HL-60/S4 treated with phorbol 12-myristate 13-acetate at 8.2 ng/mL for 4 days and 3 days (cell line): Measurements from ENCODE around the gene TBXT.

Source experiments
- in situ Hi-C: fragments of 300-500 bp; cut with MboI; formaldehyde crosslinking; loops from 2 replicates; pipeline ENCODE4 v1.15.0; 2022; ENCODE audit warnings: low sequenced_read_pairs

Gene TBXT

GRCh38 chr6:166173281-166173951 is 5.8 kb upstream of the TBXT start:
- in situ Hi-C loops: no loop called here

DNA sequence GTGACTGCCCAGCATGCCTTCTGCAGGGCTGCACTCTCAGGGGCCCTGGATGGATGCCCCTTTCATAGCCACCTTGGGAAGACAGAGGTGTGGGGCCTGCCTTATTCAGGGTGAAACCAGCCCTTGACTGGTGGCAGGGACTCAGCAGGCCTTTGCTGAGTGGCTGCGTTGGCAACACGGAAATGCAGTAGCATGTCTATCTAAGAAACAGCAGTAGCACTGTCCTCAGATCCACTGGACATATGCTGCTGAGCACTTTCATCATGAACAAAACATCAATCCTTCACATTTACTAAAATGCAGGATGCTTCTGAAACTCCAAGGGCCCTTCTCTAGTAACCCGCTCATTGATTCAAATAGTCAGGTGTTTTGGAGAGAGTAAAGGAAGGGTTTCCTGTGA is 4.9 kb upstream of the TBXT start:
- in situ Hi-C loops: no loop called here

- in situ Hi-C loops: no loop called here
Observed at GRCh38 chr6:166169549-166170421, 2.1 kb upstream of the TBXT start.

DNA sequence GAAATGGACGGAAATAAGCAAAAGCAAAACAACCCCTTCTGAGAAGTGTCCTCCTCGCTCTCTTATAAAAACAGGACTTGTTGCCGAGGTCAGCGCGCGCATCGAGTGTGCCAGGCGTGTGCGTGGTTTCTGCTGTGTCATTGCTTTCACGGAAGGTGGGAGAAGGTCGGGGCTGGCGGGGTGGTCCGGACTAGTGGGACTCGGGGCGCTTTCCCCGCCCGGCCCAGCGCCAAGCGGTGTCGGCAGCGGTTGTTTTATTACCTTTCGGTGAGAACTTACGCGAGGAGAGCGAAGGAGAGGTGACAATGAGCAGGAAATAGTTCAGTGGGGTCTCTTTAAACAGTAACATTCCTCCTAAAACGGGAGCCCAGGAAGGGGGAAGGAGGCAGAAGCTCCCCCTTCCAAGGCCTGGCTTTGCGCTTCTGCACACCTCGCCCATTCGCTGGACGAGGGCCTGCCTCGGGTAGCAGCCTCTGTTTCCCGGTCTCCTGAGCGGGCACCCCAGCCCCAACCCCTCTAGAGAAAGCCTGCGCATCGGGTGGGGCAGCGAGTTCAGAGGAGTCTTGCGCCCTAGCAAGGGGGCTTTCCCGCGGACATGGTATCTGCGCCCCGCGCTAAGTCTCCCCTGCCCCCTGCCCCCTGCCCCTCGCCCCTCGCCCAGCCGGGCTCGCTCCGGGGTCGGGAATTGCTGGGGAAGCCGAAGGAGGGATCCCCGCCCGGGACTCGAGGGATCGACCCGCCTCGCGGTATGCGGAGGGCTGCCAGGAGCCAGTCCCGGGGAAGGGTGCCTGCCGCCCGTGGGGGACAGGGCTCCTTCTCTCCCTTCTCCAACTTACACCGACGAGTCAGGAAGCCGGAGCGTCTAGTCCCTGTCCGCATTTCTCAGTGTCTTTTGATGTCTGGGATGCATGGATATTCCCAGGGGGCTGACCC is 1.2 kb upstream of the TBXT start:
- in situ Hi-C loops: no loop called here

- in situ Hi-C loops: no loop called here
Observed at GRCh38 chr6:166167258-166167731, 356 bp downstream of the TBXT start.

- in situ Hi-C loops: no loop called here
Observed at GRCh38 chr6:166166314-166167257, 1.1 kb downstream of the TBXT start.

GRCh38 chr6:166165558-166166313 is 1.9 kb downstream of the TBXT start:
- in situ Hi-C loops: no loop called here

GRCh38 chr6:166162599-166163342 is 4.9 kb downstream of the TBXT start:
- in situ Hi-C loops: no loop called here

DNA sequence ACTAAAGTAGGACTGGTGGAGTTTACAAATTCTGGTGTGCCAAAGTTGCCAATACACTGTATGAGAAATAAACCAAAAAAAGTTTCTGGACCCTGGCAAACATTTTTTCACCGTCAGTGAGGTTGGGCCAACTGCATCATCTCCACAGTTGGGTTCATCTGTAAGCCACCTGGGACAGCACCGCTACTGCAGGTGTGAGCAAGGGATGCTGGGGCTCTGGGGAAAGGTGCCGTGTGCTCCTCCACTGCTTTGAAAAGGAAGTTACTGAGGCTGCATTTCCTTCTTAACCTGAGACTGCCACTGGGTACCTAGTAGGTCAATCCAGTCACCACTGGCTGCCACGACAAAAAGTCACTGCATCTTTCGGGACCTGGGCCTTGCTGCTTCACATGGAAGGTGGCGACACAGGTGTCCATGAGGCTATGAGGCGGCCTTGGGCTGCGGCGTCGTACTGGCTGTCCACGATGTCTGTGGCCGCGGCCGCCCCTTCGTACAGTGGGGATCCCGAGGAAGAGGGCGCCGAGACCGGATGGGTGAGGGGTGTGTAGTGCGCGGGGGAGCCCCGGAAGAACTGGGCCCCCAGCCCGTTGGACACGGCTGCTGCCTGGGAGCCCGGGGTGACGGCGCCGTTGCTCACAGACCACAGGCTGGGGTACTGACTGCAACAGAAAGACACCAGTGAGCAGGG is 9.6 kb downstream of the TBXT start:
- in situ Hi-C loops: no loop called here

DNA sequence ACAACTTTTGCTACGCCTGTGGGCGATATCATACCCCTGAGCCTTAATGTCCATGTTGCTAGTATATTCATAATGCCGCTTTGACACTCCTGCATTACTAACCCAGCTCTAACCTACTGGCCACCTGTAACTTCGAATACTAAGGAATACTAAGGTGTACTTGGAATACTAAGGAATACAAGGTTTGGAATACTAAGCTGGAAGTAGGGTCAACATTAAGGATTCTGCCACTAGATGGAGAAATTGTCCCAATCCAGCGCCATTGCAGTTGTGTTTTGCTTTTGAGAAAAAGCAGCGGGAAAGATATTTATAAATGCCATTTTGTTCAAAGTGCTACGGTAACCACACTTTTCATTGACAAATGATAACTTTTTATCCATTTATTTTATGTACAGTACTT is 10.7 kb downstream of the TBXT start:
- in situ Hi-C loops: no loop called here

GRCh38 chr6:166153966-166154365 is 13.7 kb downstream of the TBXT start:
- in situ Hi-C loops: no loop called here

- in situ Hi-C loops: no loop called here
Observed at GRCh38 chr6:166152660-166153059, 15.0 kb downstream of the TBXT start.

GRCh38 chr6:166151798-166152197 is 15.9 kb downstream of the TBXT start:
- in situ Hi-C loops: no loop called here

GRCh38 chr6:166145751-166146150 is 21.9 kb downstream of the TBXT start:
- in situ Hi-C loops: no loop called here

DNA sequence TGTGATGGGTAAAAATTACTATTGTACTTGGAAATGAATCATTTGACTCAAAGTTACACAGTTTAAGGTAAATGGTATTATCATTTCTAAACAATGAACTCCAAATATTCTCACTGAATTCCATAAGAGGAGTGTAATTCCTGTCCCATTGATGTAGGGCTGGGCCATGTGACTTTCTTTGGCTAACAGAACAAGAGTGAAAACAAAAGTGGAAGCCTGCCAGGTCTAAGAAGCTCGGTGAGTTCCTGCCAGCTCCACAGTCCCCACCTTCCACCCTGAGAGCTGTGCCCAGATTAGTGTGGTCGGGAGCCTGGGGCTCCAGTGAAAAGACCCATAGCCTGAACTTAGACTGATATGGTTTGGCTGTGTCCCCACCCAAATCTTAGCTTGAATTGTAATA is 24.6 kb downstream of the TBXT start:
- in situ Hi-C loops: no loop called here

DNA sequence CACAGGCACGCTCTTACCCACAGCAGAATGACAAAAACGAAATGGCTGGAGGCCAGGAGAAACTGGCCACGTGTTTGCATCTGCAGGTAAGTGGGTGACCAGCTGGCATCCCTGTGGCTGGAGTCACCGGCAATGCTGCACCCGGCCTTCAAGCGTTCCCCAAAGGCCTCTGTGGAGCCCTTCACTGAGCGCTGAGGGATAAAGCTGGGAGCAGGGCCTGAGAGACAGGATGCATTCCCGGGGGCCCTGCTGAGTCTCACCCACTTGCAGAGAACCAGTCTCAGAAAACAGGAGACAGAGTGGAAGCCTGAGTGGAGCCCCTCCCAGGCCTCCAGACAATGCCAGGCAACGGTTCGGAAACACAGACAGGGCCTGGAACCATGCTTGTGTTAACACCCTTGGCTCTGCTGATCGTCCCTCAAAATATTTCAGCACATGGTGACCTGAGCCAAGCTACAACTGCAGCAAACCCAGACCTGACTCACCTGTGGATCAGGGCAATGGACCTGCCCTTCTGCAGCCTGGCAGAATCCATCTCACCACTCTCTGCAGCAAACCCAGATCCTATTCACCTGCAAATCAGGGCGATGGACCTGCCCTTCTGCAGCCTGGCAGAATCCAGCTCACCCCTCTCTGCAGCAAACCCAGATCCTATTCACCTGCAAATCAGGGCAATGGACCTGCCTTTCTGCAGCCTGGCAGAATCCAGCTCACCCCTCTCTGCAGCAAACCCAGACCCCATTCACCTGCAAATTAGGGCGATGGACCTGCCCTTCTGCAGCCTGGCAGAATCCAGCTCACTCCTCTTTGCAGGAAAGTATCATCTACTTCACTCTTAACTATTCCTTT is 39.8 kb downstream of the TBXT start:
- in situ Hi-C loops: no loop called here

- in situ Hi-C loops: loop anchor here (25.0 kb wide), 1 partner anchor 236 kb away; no protein-coding TSS in a partner anchor
Observed at GRCh38 chr6:166123115-166123514, 44.5 kb downstream of the TBXT start.
